HG03095 (cell line): ENCODE results near the gene C6orf120.

Experiments
- ATAC-seq: cut with Tn5 transposase; IDR thresholded peaks from one replicate; pipeline ENCODE4 v1.9.1; 2021; ENCODE audit warnings: moderate library complexity; ENCODE audit not compliant: unreplicated experiment

C6orf120 gene

GRCh38 chr6:169701954-169702839, at the start of gene C6orf120, which contains the start of gene WDR27:
TSS of gene C6orf120 (plus strand) at chr6:169702126. CDS start at chr6:169702460, 334 bp downstream.
TSS of gene WDR27 (minus strand) at chr6:169702029. CDS start at chr6:169689005, 13,024 bp downstream.
- ATAC-seq, result peak; percentile 93

- no peak for ATAC-seq
Measured at GRCh38 chr6:169652896-169653295, 49.0 kb upstream of the C6orf120 start.

- ATAC-seq, result no peak
Measured at GRCh38 chr6:169653691-169654090, 48.2 kb upstream of the C6orf120 start.

- ATAC-seq, result peak; percentile 97
Measured at GRCh38 chr6:169654598-169655391, 47.1 kb upstream of the C6orf120 start.

- no peak for ATAC-seq
Measured at GRCh38 chr6:169656546-169657283, 45.2 kb upstream of the C6orf120 start.

- no peak for ATAC-seq
Measured at GRCh38 chr6:169657284-169657610, 44.7 kb upstream of the C6orf120 start.

GRCh38 chr6:169659820-169660610, 41.9 kb upstream of the C6orf120 start:
- no peak for ATAC-seq

- no peak for ATAC-seq
Measured at GRCh38 chr6:169660751-169661390, 41.1 kb upstream of the C6orf120 start.

GRCh38 chr6:169661391-169661756, 40.6 kb upstream of the C6orf120 start:
- ATAC-seq, result no peak

- ATAC-seq, result no peak
Measured at GRCh38 chr6:169663468-169663867, 38.5 kb upstream of the C6orf120 start.

- ATAC-seq, result no peak
Measured at GRCh38 chr6:169664227-169664626, 37.7 kb upstream of the C6orf120 start.

GRCh38 chr6:169665289-169665688, 36.6 kb upstream of the C6orf120 start:
- no peak for ATAC-seq

- no peak for ATAC-seq
Measured at GRCh38 chr6:169666441-169666840, 35.5 kb upstream of the C6orf120 start.

- no peak for ATAC-seq
Measured at GRCh38 chr6:169667716-169668115, 34.2 kb upstream of the C6orf120 start.

- no peak for ATAC-seq
Measured at GRCh38 chr6:169668203-169668847, 33.6 kb upstream of the C6orf120 start.

- ATAC-seq, result no peak
Measured at GRCh38 chr6:169669147-169669546, 32.8 kb upstream of the C6orf120 start.

GRCh38 chr6:169669889-169670288, 32.0 kb upstream of the C6orf120 start:
- ATAC-seq, result no peak

- no peak for ATAC-seq
Measured at GRCh38 chr6:169671563-169671962, 30.4 kb upstream of the C6orf120 start.

- no peak for ATAC-seq
Measured at GRCh38 chr6:169675011-169675410, 26.9 kb upstream of the C6orf120 start.
